Measurements from ENCODE around the gene XAGE2.

GRCh38 chrX:52420824-52421443 is 52.1 kb downstream of the XAGE2 start:
- TF ChIP-seq POLR2A (IDR thresholded peaks at IDR 0.05; ENCODE audit: low read depth) (no peak), EP300 (IDR thresholded peaks at IDR 0.05) (no peak)
